Lung (tissue), 16 donors: ENCODE data around the gene SH3BGR. TPM values are rescaled to one million over a fixed set of nuclear protein-coding genes. Genes with fewer than 3 reads are reported as not detected.
"Not testable (repeated sequence)": the region's sequence is repeated elsewhere in the genome, so short reads cannot be mapped to it uniquely, and the experiment has no call there.

ENCODE experiments used
- ATAC-seq: fragments of 200-7000 bp; cut with Tn5 transposase; one replicate; pipeline ENCODE4 v1.9.1; 2020; ENCODE audit warnings: moderate number of reproducible peaks; ENCODE audit not compliant: insufficient read depth, low FRiP score
- DNase-seq, 3 donors: peaks; one replicate each; pipeline ENCODE4 v3.0.0-alpha.2; 2013 to 2017
- H3K27ac ChIP-seq, 2 donors: one replicate each; pipeline ENCODE4 v1.5.1; 2013; ENCODE audit warnings: mild to moderate bottlenecking in 2 of 2, moderate library complexity in 2 of 2, control low read depth in 1 of 2, inconsistent platforms in 1 of 2, low read depth in 1 of 2, low read length in 1 of 2
- H3K27me3 ChIP-seq, 3 donors: one replicate each; pipeline ENCODE4 v1.5.1; 2013; ENCODE audit warnings: low read length in 2 of 3; ENCODE audit not compliant: control insufficient read depth in 3 of 3, insufficient read depth in 3 of 3
- H3K36me3 ChIP-seq, 4 donors: one replicate each; pipeline ENCODE4 v1.5.1; 2013; ENCODE audit warnings: low read length in 4 of 4, mild to moderate bottlenecking in 1 of 4, moderate library complexity in 1 of 4; ENCODE audit not compliant: control insufficient read depth in 4 of 4, insufficient read depth in 4 of 4
- H3K4me1 ChIP-seq, 5 donors: one replicate each; pipeline ENCODE4 v1.5.1; 2013; ENCODE audit warnings: low read length in 5 of 5, mild to moderate bottlenecking in 2 of 5, moderate library complexity in 1 of 5; ENCODE audit not compliant: control insufficient read depth in 5 of 5, insufficient read depth in 5 of 5
- H3K4me3 ChIP-seq: one replicate; pipeline ENCODE4 v1.5.1; 2013; ENCODE audit warnings: mild to moderate bottlenecking, control low read depth, moderate library complexity
- H3K9ac ChIP-seq, 2 donors: one replicate each; pipeline ENCODE4 v1.5.1; 2013; ENCODE audit warnings: low read length in 2 of 2, control low read depth in 1 of 2; ENCODE audit not compliant: insufficient read depth in 1 of 2
- H3K9me3 ChIP-seq, 4 donors: one replicate each; pipeline ENCODE4 v1.5.1; 2013; ENCODE audit warnings: low read length in 3 of 4, mild to moderate bottlenecking in 1 of 4, moderate library complexity in 1 of 4; ENCODE audit not compliant: control insufficient read depth in 4 of 4, insufficient read depth in 3 of 4
- WGBS, 2 donors: extraction: QIAGEN DNeasy Blood & Tissue Kit; methylation state at CpG; one replicate each; pipeline ENCODE4 v1.1.7; 2013; 5-methylcytosine and 5-hydroxymethylcytosine counted together
- long read RNA-seq, 5 donors: transcript quantifications; one replicate each; lab custom pipeline, GENCODE V29; 2026
- polyA plus RNA-seq, 2 donors: library from polyadenylated mRNA; stranded (reverse); fragments of 200-250 nt; gene quantifications; one replicate each; pipeline ENCODE4 v1.2.1, GENCODE V29; 2013
- total RNA-seq, 2 donors: library from RNA; depleted of rRNA in 1 of 2; stranded (reverse); fragments of >200 nt in 1 of 2; gene quantifications; one replicate each; pipeline ENCODE4 v1.2.1, GENCODE V29; 2014 to 2021
- TF ChIP-seq, protein P1 (sequence below): IDR thresholded peaks from 2 replicates; pipeline ENCODE4 v1.5.1; 2012; ENCODE audit warnings: mild to moderate bottlenecking; ENCODE audit errors: control extremely low read depth, extremely low read depth
- donor health status: control.
- donor health status: control.
- donor health status: Bipolar disorder and iron deficiency.
- donor health status: healthy.
- donor health status: DM: yes; HTN: yes; CAD: no.

The SH3BGR gene
- total RNA-seq: 1 to 10 TPM in 1 of 2 donors, not detected in 1; 3.2 TPM
- 1 to 10 TPM; 1.2 to 8.9 TPM for polyA plus RNA-seq
- long read RNA-seq, donor 1: 0 reads
- long read RNA-seq, donor 2, partial matches to known transcripts: 0 of 1 reads
- long read RNA-seq, donor 2, other reads (novel, unspliced or antisense): 0 of 1 reads
- long read RNA-seq, donor 3, partial matches to known transcripts: 0 of 1 reads
- long read RNA-seq, donor 3, other reads (novel, unspliced or antisense): 0 of 1 reads
- long read RNA-seq, donor 4: 0 reads
- long read RNA-seq, donor 5: 0 reads

DNA sequence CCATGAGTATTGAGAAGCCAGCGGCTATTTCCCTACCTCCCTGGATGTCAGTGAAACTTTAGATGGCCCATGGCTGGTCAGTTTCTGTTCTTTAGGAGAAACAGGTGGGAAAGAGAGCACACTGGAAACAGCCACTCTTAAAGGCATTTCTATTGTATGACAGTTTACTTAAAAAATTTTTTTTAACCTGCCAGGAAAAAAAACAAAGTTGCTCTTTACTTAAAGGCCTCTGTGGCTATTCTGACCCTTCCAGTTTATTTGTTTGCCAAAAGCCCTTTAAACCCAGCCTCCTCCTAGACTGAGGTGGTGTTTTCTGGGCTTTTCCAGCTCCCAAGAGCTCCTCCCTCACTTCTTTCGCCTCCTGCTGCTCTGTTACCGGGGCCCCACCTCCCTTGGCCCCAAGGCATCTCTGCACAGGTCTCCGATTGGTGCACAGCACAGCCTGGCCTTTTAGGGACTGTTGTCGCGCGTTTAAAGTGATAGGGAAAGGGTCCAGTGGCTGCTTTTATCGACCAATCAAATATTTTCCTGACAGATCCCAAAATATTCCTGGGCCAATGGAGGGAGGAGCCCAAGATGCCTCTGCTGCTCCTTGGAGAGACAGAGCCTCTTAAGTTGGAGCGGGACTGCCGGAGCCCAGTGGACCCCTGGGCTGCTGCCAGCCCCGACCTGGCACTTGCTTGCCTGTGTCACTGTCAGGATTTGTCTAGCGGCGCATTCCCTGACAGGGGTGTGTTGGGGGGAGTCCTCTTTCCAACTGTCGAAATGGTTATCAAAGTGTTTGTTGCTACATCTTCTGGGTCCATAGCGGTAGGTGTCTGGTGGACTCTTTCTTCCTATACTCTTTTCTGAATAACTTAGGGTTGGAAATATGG, at the start of gene SH3BGR:
SH3BGR (plus strand) TSS at position 639 of the 875 bp plus-strand sequence; CDS start at position 766, 127 bp downstream.
- ATAC-seq (no peak), DNase-seq (peak; percentile 23 to 43 (median 40))
- Histone ChIP-seq H3K27me3 (no peaks in the 10 kb centered on the region), H3K36me3 (no peaks in the 10 kb centered on the region), H3K4me3 (no peak within 1 kb of the TSS), H3K9ac (no peak within 1 kb of the TSS), H3K27ac (peak within 1 kb of the TSS; percentile 56 to 93), H3K4me1 (peaks cover 0 to 14% (median 1%) of the 10 kb centered on the region in 5 donors), H3K9me3 (no peaks in the 10 kb centered on the region)
- TF ChIP-seq, protein P1, sequence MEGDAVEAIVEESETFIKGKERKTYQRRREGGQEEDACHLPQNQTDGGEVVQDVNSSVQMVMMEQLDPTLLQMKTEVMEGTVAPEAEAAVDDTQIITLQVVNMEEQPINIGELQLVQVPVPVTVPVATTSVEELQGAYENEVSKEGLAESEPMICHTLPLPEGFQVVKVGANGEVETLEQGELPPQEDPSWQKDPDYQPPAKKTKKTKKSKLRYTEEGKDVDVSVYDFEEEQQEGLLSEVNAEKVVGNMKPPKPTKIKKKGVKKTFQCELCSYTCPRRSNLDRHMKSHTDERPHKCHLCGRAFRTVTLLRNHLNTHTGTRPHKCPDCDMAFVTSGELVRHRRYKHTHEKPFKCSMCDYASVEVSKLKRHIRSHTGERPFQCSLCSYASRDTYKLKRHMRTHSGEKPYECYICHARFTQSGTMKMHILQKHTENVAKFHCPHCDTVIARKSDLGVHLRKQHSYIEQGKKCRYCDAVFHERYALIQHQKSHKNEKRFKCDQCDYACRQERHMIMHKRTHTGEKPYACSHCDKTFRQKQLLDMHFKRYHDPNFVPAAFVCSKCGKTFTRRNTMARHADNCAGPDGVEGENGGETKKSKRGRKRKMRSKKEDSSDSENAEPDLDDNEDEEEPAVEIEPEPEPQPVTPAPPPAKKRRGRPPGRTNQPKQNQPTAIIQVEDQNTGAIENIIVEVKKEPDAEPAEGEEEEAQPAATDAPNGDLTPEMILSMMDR: no peak
- WGBS, 2 donors: 59 to 61% methylated on average over 15 of the region's 15 CpGs

DNA sequence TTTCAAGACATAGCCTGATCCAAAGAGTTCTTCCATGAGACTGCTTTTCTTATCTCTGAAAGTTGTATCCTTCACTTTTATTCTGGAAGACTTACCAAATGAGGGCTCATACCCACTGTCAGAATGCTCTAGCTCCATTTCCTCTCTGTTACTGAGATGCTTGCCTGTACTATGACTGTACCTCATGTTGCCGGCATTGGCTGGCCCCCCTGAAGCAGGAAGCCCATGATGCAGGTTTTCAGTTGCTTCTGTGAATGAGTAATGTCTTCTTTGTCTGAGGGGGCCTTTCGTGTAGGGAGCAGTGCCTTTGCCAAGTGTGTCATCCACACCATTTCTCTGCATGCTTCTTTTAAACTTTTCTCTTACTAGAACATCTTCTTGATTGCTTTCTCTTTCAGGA, 45.7 kb upstream of the SH3BGR start:
- Histone ChIP-seq H3K4me1 (no peaks in the 10 kb centered on the region), H3K9ac (no peak overlapping the region), H3K27ac (no peak overlapping the region), H3K9me3 (peaks cover 0 to 5% (median 1%) of the 10 kb centered on the region in 4 donors), H3K36me3 (peaks cover 0 to 16% (median 11%) of the 10 kb centered on the region in 4 donors), H3K27me3 (no peaks in the 10 kb centered on the region), H3K4me3 (no peak overlapping the region)
- ATAC-seq (no peak), DNase-seq (no peak)
- TF ChIP-seq, protein P1: no peak
- WGBS, 2 donors: 98 to 100% methylated on average over 2 of the region's 2 CpGs

DNA sequence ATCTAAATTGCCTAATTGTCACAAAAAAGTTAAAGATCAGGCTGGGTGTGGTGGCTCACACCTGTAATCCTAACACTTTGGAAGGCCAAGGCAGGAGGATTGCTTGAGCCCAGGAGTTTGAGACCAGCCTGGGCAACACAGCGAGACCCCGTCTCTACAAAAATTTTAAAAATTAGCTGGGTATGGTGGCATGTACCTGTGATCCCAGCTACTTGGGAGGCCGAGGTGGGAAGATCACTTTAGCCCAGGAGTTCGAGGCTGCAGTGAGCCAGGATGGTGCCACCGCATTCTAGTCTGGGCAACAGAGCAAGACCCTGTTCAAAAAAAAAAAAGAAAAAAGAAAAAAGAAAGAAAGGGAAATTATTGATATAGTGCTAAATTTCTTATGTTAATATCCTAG, 32.6 kb upstream of the SH3BGR start:
- 96 to 98% methylated on average over 5 of the region's 5 CpGs for WGBS, 2 donors
- not testable (repeated sequence) for H3K4me1 ChIP-seq, ATAC-seq, DNase-seq, H3K27ac ChIP-seq, H3K4me3 ChIP-seq, H3K9me3 ChIP-seq, H3K36me3 ChIP-seq, H3K9ac ChIP-seq, H3K27me3 ChIP-seq
